ENCODE measurements around the gene ATOX1.

GRCh38 chr5:151757233-151758140, 944 bp downstream of the ATOX1 start:
- TF ChIP-seq CTCF (conservative IDR thresholded peaks at IDR 0.05 in 1 of 2, IDR thresholded peaks at IDR 0.05 in 1 of 2; ENCODE audit: extremely low read depth in 1 of 2, insufficient read depth in 1 of 2, low read depth in 1 of 2, low read length in 2 of 2) (no peak), EZH2 (IDR thresholded peaks at IDR 0.05; ENCODE audit: borderline replicate concordance, low read length) (no peak)
